Measurements from ENCODE around the gene PAPPA2. TPM values are rescaled to one million over a fixed set of nuclear protein-coding genes. Genes with fewer than 3 reads are reported as not detected.

The PAPPA2 gene
- total RNA-seq, 1 experiment from 2014 or later: not detected

- H3K4me1 ChIP-seq (replicated peaks; ENCODE audit: insufficient read depth): no peaks in the 10 kb centered on the region
- no peaks in the 10 kb centered on the region for H3K27me3 ChIP-seq (ENCODE audit: insufficient read depth, low read depth)
- H3K4me2 ChIP-seq: no peak overlapping the region
- no peak for TF ChIP-seq CTCF (conservative IDR thresholded peaks at IDR 0.05)
- no peak for TF ChIP-seq EZH2 (IDR thresholded peaks at IDR 0.05; ENCODE audit: low read depth)
- no peak for DNase-seq
- no peaks in the 10 kb centered on the region for H3F3A ChIP-seq (ENCODE audit: insufficient read depth, low read depth)
- no peak overlapping the region for H3K4me3 ChIP-seq
- ChIA-PET CTCF (no interaction called here), POLR2A (ENCODE audit: unreplicated experiment) (no interaction called here)
- no peak overlapping the region for H3K27ac ChIP-seq
- no peaks in the 10 kb centered on the region for H3K36me3 ChIP-seq (ENCODE audit: low read depth)
- H2AFZ ChIP-seq: no peak overlapping the region
- no peaks in the 10 kb centered on the region; the same call in 1 of the 2 replicates for H4K20me1 ChIP-seq (ENCODE audit: insufficient read depth)
- no peaks in the 10 kb centered on the region for H3K79me2 ChIP-seq (ENCODE audit: low read depth)
- intact Hi-C loops (cut with micrococcal nuclease; ENCODE audit: unreplicated experiment): no loop called here
- no peaks in the 10 kb centered on the region; the same call in 1 of the 2 replicates for H3K9me2 ChIP-seq (ENCODE audit: insufficient read depth)
- no peaks in the 10 kb centered on the region for H3K9me3 ChIP-seq (ENCODE audit: insufficient read depth, low read depth)
- BruUV-seq (replicated peaks): no TSS peak
Observed at GRCh38 chr1:176858433-176858916, 395.5 kb downstream of the PAPPA2 start.

GRCh38 chr1:176863613-176864012, 400.6 kb downstream of the PAPPA2 start:
- Histone ChIP-seq H3F3A (ENCODE audit: insufficient read depth, low read depth) (no peaks in the 10 kb centered on the region), H3K4me1 (replicated peaks; ENCODE audit: insufficient read depth) (no peaks in the 10 kb centered on the region), H4K20me1 (ENCODE audit: insufficient read depth) (no peaks in the 10 kb centered on the region; the same call in 1 of the 2 replicates), H3K27me3 (ENCODE audit: insufficient read depth, low read depth) (peaks cover 1% of the 10 kb centered on the region; the same call in 1 of the 2 replicates), H3K9me3 (ENCODE audit: insufficient read depth, low read depth) (no peaks in the 10 kb centered on the region), H3K27ac (no peak overlapping the region), H3K9me2 (ENCODE audit: insufficient read depth) (no peaks in the 10 kb centered on the region; the same call in 1 of the 2 replicates), H3K4me3 (no peak overlapping the region), H2AFZ (no peak overlapping the region), H3K4me2 (no peak overlapping the region), H3K36me3 (ENCODE audit: low read depth) (no peaks in the 10 kb centered on the region), H3K79me2 (ENCODE audit: low read depth) (no peaks in the 10 kb centered on the region)
- no peak for DNase-seq
- ChIA-PET CTCF (no interaction called here), POLR2A (ENCODE audit: unreplicated experiment) (no interaction called here)
- intact Hi-C loops (cut with micrococcal nuclease; ENCODE audit: unreplicated experiment): no loop called here
- TF ChIP-seq EZH2 (IDR thresholded peaks at IDR 0.05; ENCODE audit: low read depth) (no peak), CTCF (conservative IDR thresholded peaks at IDR 0.05) (no peak)
- no TSS peak for BruUV-seq (replicated peaks)

- ChIA-PET POLR2A (ENCODE audit: unreplicated experiment) (no interaction called here), CTCF (no interaction called here)
- Histone ChIP-seq H3K4me1 (replicated peaks; ENCODE audit: insufficient read depth) (no peaks in the 10 kb centered on the region), H3K27me3 (ENCODE audit: insufficient read depth, low read depth) (peaks cover 3% of the 10 kb centered on the region; the same call in 1 of the 2 replicates), H3K79me2 (ENCODE audit: low read depth) (no peaks in the 10 kb centered on the region), H3K27ac (no peak overlapping the region), H3F3A (ENCODE audit: insufficient read depth, low read depth) (no peaks in the 10 kb centered on the region), H2AFZ (no peak overlapping the region), H4K20me1 (ENCODE audit: insufficient read depth) (no peaks in the 10 kb centered on the region; the same call in 1 of the 2 replicates), H3K4me2 (no peak overlapping the region), H3K9me2 (ENCODE audit: insufficient read depth) (no peaks in the 10 kb centered on the region; the same call in 1 of the 2 replicates), H3K4me3 (no peak overlapping the region), H3K9me3 (ENCODE audit: insufficient read depth, low read depth) (no peaks in the 10 kb centered on the region), H3K36me3 (ENCODE audit: low read depth) (no peaks in the 10 kb centered on the region)
- no peak for TF ChIP-seq CTCF (conservative IDR thresholded peaks at IDR 0.05)
- TF ChIP-seq EZH2 (IDR thresholded peaks at IDR 0.05; ENCODE audit: low read depth): no peak
- no TSS peak for BruUV-seq (replicated peaks)
- DNase-seq: no peak
- intact Hi-C loops (cut with micrococcal nuclease; ENCODE audit: unreplicated experiment): no loop called here
Observed at GRCh38 chr1:176864211-176864610, 401.2 kb downstream of the PAPPA2 start.

Data from PC-9 (cell line).